ENCODE measurements around the gene AP5S1. TPM values are rescaled to one million over a fixed set of nuclear protein-coding genes. Genes with fewer than 3 reads are reported as not detected.

Gene AP5S1
- polyA plus RNA-seq, 3 donors, result 6.6 to 10.8 (median 8.6) TPM

DNA sequence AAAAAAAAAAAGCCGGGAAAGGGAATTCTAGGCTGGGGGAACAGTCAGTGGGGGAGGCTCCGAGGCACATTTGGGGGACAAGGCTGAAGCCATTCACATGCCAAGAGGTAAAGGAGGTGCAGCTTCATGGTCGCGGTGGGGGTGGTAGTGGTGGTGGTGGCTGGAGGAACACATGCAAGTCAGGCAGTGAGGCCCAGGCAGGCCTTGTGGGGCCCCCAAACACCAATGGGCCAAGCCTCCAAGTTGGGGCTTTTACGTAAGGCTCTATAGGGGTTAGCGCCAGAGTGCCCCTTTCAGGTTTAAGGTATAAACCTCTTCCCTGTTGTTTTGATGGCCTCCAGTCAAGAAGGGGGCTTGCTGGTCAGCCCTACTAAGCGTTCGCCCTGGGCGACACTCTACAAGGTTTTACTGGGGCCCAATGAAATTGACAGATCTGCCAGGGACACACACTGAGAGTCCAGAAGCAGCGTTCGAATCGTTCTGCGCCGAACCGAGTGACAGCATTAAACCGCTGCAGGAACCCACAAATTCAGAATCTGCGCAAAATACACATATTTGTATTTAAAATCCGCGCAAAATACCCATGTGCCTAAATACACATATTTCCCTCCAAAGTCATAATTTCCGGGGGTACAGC, 818 bp upstream of the AP5S1 start:
- no peak for DNase-seq
- TF ChIP-seq, protein P1, sequence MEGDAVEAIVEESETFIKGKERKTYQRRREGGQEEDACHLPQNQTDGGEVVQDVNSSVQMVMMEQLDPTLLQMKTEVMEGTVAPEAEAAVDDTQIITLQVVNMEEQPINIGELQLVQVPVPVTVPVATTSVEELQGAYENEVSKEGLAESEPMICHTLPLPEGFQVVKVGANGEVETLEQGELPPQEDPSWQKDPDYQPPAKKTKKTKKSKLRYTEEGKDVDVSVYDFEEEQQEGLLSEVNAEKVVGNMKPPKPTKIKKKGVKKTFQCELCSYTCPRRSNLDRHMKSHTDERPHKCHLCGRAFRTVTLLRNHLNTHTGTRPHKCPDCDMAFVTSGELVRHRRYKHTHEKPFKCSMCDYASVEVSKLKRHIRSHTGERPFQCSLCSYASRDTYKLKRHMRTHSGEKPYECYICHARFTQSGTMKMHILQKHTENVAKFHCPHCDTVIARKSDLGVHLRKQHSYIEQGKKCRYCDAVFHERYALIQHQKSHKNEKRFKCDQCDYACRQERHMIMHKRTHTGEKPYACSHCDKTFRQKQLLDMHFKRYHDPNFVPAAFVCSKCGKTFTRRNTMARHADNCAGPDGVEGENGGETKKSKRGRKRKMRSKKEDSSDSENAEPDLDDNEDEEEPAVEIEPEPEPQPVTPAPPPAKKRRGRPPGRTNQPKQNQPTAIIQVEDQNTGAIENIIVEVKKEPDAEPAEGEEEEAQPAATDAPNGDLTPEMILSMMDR (IDR thresholded peaks at IDR 0.05), result no peak
- Histone ChIP-seq H3K36me3 (replicated peaks in 1 of 2; ENCODE audit: control insufficient read depth in 1 of 2, insufficient read depth in 2 of 2, low read length in 2 of 2) (peaks cover 22 to 28% of the 10 kb centered on the region in 2 donors), H3K27ac (ENCODE audit: low read depth in 1 of 2, low read length in 2 of 2) (peak overlapping the region; percentile 87 to 97), H3K79me2 (ENCODE audit: insufficient read depth, low read length) (peaks cover 16% of the 10 kb centered on the region), H3K4me2 (replicated peaks; ENCODE audit: extremely low read depth, low read length, poor library complexity, severe bottlenecking) (peak overlapping the region; percentile 77), H3K4me1 (ENCODE audit: control insufficient read depth in 1 of 2, insufficient read depth in 2 of 2, low read length in 2 of 2) (peaks cover 18 to 30% of the 10 kb centered on the region in 2 donors), H3K9ac (ENCODE audit: insufficient read depth, low read length, poor library complexity, severe bottlenecking) (peak overlapping the region; percentile 94), H3K4me3 (replicated peaks in 1 of 3; ENCODE audit: low read depth in 2 of 3, low read length in 3 of 3) (peak overlapping the region; percentile 69 to 96 (median 87)), H4K20me1 (ENCODE audit: insufficient read depth, low read length) (no peaks in the 10 kb centered on the region), H3K9me3 (replicated peaks in 1 of 2; ENCODE audit: control insufficient read depth in 1 of 2, insufficient read depth in 1 of 2, low read length in 2 of 2) (no peaks in the 10 kb centered on the region), H3K27me3 (ENCODE audit: control insufficient read depth in 2 of 2, insufficient read depth in 2 of 2, low read length in 2 of 2) (no peaks in the 10 kb centered on the region), H2AFZ (ENCODE audit: insufficient read depth, low read depth, low read length, poor library complexity, severe bottlenecking) (peak overlapping the region; percentile 88)
- intact Hi-C loops (cut with micrococcal nuclease), result loop anchor here (2.0 to 10.0 kb wide), 3 partner anchors 27 to 55 kb away; partner anchors contain the start of genes ADISSP (in 2 of the 2), CENPB (in 2 of the 2) and MAVS (in 1 of the 2)
- H3K27ac Mint-ChIP-seq, result peak overlapping the region; percentile 80 to 97 (median 90)
- peaks cover 21% of the 10 kb centered on the region for H3K4me1 Mint-ChIP-seq
- peak overlapping the region; percentile 61 to 86 for H3K4me3 Mint-ChIP-seq
- 69% methylated on average over 15 of the region's 20 CpGs for WGBS (ENCODE audit: insufficient coverage)
- H3K9me3 Mint-ChIP-seq, result peaks cover 0 to 1% (median 0%) of the 10 kb centered on the region in 7 donors
- peaks cover 22 to 29% of the 10 kb centered on the region in 2 donors for H3K36me3 Mint-ChIP-seq
- peaks cover 0 to 3% (median 0%) of the 10 kb centered on the region in 3 donors for H3K27me3 Mint-ChIP-seq (ENCODE audit: low read depth in 3 of 3)

DNA sequence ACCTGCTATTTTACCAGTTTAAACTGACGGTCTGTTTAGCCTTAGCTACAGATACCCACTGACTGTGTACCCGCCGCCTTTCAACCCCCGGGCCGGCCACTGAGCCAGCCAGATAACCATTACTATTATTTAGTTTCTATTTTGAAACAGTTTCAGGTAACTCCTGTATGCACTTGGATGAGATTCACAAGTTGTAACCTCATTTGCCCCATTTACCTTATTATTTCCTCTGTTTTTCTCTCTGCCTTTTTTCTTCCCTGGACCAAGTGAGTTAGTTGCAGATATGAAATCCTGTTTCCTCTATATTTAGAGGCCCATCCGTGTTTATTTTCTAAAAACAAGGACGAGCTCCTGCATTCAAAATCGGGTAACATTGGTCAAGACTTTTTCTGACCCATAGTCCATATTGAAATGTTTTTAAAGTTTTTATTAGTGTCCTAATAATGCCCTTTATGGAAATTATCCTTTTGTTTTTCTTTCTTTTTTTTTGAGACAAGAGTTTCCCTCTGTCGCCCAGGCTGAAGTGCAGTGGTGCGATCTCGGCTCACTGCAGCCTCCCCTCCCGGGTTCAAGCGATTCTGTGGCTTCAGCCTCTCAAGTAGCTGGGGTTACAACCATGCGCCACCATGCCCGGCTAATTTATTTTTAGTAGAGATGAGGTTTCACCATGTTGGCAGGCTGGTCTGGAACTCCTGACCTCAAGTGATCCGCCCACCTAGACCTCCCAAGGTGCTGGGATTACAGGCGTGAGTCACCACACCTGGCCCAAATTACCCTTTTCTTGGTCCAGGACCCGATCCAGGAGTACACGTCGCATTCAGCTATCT, 767 bp downstream of the AP5S1 start:
- 79% methylated on average over 5 of the region's 20 CpGs for WGBS (ENCODE audit: insufficient coverage)
- Histone ChIP-seq H4K20me1 (ENCODE audit: insufficient read depth, low read length) (no peaks in the 10 kb centered on the region), H2AFZ (ENCODE audit: insufficient read depth, low read depth, low read length, poor library complexity, severe bottlenecking) (peak overlapping the region; percentile 88), H3K4me1 (ENCODE audit: control insufficient read depth in 1 of 2, insufficient read depth in 2 of 2, low read length in 2 of 2) (peaks cover 18 to 30% of the 10 kb centered on the region in 2 donors), H3K27me3 (ENCODE audit: control insufficient read depth in 2 of 2, insufficient read depth in 2 of 2, low read length in 2 of 2) (no peaks in the 10 kb centered on the region), H3K4me3 (replicated peaks in 1 of 3; ENCODE audit: low read depth in 2 of 3, low read length in 3 of 3) (peak overlapping the region; percentile 69 to 96 (median 87)), H3K79me2 (ENCODE audit: insufficient read depth, low read length) (peaks cover 16% of the 10 kb centered on the region), H3K9ac (ENCODE audit: insufficient read depth, low read length, poor library complexity, severe bottlenecking) (peak overlapping the region; percentile 94), H3K27ac (ENCODE audit: low read depth in 1 of 2, low read length in 2 of 2) (peak overlapping the region; percentile 87 to 97), H3K9me3 (replicated peaks in 1 of 2; ENCODE audit: control insufficient read depth in 1 of 2, insufficient read depth in 1 of 2, low read length in 2 of 2) (no peaks in the 10 kb centered on the region), H3K36me3 (replicated peaks in 1 of 2; ENCODE audit: control insufficient read depth in 1 of 2, insufficient read depth in 2 of 2, low read length in 2 of 2) (peaks cover 35 to 44% of the 10 kb centered on the region in 2 donors), H3K4me2 (replicated peaks; ENCODE audit: extremely low read depth, low read length, poor library complexity, severe bottlenecking) (peak overlapping the region; percentile 77)
- TF ChIP-seq, protein P1 (IDR thresholded peaks at IDR 0.05), result no peak
- Mint-ChIP-seq H3K4me3 (peak overlapping the region; percentile 83 to 85), H3K4me1 (peaks cover 19% of the 10 kb centered on the region), H3K36me3 (peaks cover 37 to 45% of the 10 kb centered on the region in 2 donors), H3K27me3 (ENCODE audit: low read depth in 3 of 3) (peaks cover 0 to 2% (median 0%) of the 10 kb centered on the region in 3 donors), H3K27ac (peak overlapping the region; percentile 95 to 99 (median 98)), H3K9me3 (no peaks in the 10 kb centered on the region)
- intact Hi-C loops (cut with micrococcal nuclease), result loop anchor here (2.0 to 10.0 kb wide), 3 partner anchors 26 to 56 kb away; partner anchors contain the start of genes CENPB (in 2 of the 2), ADISSP (in 1 of the 2) and MAVS (in 1 of the 2)
- no peak for DNase-seq

Measured in CD14-positive monocyte (primary cell).